GM06990 (cell line): ENCODE data around the gene TMEM117.

Source experiments
- DNase-seq: peaks from one replicate; pipeline ENCODE4 v3.0.0-alpha.2; 2011; ENCODE audit not compliant: insufficient read length; ENCODE audit errors: extremely low read depth
- H3K27me3 ChIP-seq: replicated peaks from 2 replicates; pipeline ENCODE4 v1.6.0; 2011; ENCODE audit warnings: low read length; ENCODE audit not compliant: control insufficient read depth, insufficient read depth
- H3K36me3 ChIP-seq: 2 replicates; pipeline ENCODE4 v1.5.1; 2011; ENCODE audit warnings: low read length; ENCODE audit not compliant: control insufficient read depth, insufficient read depth
- H3K4me3 ChIP-seq: replicated peaks from 2 replicates; pipeline ENCODE4 v1.5.1; 2011; ENCODE audit warnings: low read depth, mild to moderate bottlenecking, control low read depth, low read length
- CTCF ChIP-seq: IDR thresholded peaks from 2 replicates; pipeline ENCODE4 v1.5.1; 2011; ENCODE audit warnings: low read length, control low read depth, mild to moderate bottlenecking, inconsistent platforms; ENCODE audit not compliant: insufficient read depth, poor library complexity, severe bottlenecking

TMEM117 gene

GRCh38 chr12:44000309-44000952 lies 164.6 kb downstream of the TMEM117 start:
- peak; percentile 84 for TF ChIP-seq CTCF
- no peaks in the 10 kb centered on the region for H3K27me3 ChIP-seq
- no peaks in the 10 kb centered on the region for H3K36me3 ChIP-seq
- no peak overlapping the region for H3K4me3 ChIP-seq
- DNase-seq, result no peak

GRCh38 chr12:44002607-44003006 lies 166.7 kb downstream of the TMEM117 start:
- Histone ChIP-seq H3K4me3 (no peak overlapping the region), H3K36me3 (no peaks in the 10 kb centered on the region), H3K27me3 (no peaks in the 10 kb centered on the region)
- TF ChIP-seq CTCF, result no peak
- DNase-seq, result no peak

DNA sequence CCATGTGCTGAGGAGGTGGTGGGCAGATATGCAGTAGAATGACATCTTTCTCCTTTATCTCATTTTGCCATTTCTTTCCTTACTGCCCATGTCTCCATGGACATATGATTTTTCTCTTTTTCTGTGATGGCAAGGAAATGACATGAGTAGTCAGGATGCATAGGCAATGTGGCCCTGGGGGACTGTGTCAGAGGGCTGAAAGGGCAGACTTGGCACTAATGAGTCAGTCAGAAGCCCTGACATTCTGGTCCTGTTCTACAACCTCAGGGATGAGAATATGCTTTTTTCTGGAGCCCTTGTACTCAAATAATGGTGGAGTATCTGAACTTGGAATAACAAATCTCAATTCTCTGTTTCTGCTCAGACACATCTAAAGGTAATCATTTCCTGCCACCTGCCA lies 167.8 kb downstream of the TMEM117 start:
- DNase-seq, result no peak
- Histone ChIP-seq H3K36me3 (no peaks in the 10 kb centered on the region), H3K4me3 (no peak overlapping the region), H3K27me3 (no peaks in the 10 kb centered on the region)
- TF ChIP-seq CTCF, result no peak

DNA sequence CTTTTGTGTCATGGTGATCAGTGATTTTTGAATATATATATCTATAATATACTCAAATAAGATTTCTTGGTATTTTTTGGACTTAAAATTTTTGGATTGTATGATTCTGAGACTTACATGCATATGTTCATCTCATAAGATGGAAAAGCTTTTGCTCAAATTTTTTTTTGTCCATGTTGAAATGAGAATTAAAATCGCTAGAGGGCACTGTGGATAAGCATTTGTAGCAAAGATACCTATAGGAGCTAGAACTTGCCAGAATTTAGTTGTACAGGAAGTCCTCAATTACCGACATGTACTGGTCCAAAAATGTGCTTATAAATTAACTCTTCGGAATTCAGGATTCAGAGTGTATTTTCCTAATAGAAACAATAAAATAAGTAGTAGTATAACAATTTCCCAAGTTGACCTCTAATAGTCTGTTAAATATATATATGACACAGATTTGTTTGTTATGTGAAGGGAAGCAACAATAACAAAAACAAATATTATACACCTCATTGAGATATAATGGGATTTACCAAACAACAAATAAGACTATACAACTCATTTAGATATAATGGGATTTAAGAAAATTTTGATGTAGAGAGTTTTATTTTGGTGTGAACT lies 179.6 kb downstream of the TMEM117 start:
- H3K4me3 ChIP-seq, result no peak overlapping the region
- no peak for DNase-seq
- H3K27me3 ChIP-seq, result no peaks in the 10 kb centered on the region
- peak; percentile 45 for TF ChIP-seq CTCF
- H3K36me3 ChIP-seq, result no peaks in the 10 kb centered on the region

GRCh38 chr12:44017216-44017615 lies 181.3 kb downstream of the TMEM117 start:
- no peak for DNase-seq
- no peaks in the 10 kb centered on the region for H3K27me3 ChIP-seq
- TF ChIP-seq CTCF, result no peak
- no peak overlapping the region for H3K4me3 ChIP-seq
- H3K36me3 ChIP-seq, result no peaks in the 10 kb centered on the region
